22Rv1 (cell line): ENCODE measurements around the gene REXO4.

ENCODE experiments used
- CTCF ChIP-seq: fragments of 450-650 bp; IDR thresholded peaks from 2 replicates; pipeline ENCODE4 v1.5.1; 2017; ENCODE audit warnings: mild to moderate bottlenecking
- ZFX ChIP-seq: fragments of 450-650 bp; IDR thresholded peaks from 2 replicates; pipeline ENCODE4 v1.6.1; 2017; ENCODE audit warnings: antibody characterized with exemption, borderline replicate concordance

GRCh38 chr9:133420392-133420827, 2.6 kb upstream of the REXO4 start:
- TF ChIP-seq CTCF (no peak), ZFX (no peak)
